ENCODE measurements around the gene NBEAL1.
"Not testable (repeated sequence)": the region's sequence is repeated elsewhere in the genome, so short reads cannot be mapped to it uniquely, and the experiment has no call there.

The NBEAL1 gene

GRCh38 chr2:203135105-203135504 is 120.4 kb downstream of the NBEAL1 start:
- H3K27me3 ChIP-seq (ENCODE audit: low read depth, low read length), result no peaks in the 10 kb centered on the region
- no peak overlapping the region for H2AFZ ChIP-seq (ENCODE audit: low read depth, low read length)
- no peak overlapping the region for H3K4me2 ChIP-seq (ENCODE audit: low read length)
- no peak overlapping the region for H3K27ac ChIP-seq (ENCODE audit: low read length)
- no peaks in the 10 kb centered on the region for H3K4me1 ChIP-seq (ENCODE audit: low read length)
- no peaks in the 10 kb centered on the region for H3K79me2 ChIP-seq (ENCODE audit: low read length)
- no peak for TF ChIP-seq CTCF (IDR thresholded peaks at IDR 0.05; ENCODE audit: low read depth, low read length)
- TF ChIP-seq EZH2phosphoT487 (IDR thresholded peaks at IDR 0.05; ENCODE audit: low read depth), result no peak
- no peaks in the 10 kb centered on the region for H3K9me3 ChIP-seq (ENCODE audit: insufficient read depth, low read length)
- no peaks in the 10 kb centered on the region for H3K36me3 ChIP-seq (replicated peaks; ENCODE audit: low read depth, low read length)
- H4K20me1 ChIP-seq (ENCODE audit: insufficient read depth, low read length), result no peaks in the 10 kb centered on the region
- H3K9ac ChIP-seq (ENCODE audit: low read length), result no peak overlapping the region
- no peak overlapping the region for H3K4me3 ChIP-seq (ENCODE audit: low read length)

GRCh38 chr2:203143391-203143790 is 128.7 kb downstream of the NBEAL1 start:
- Histone ChIP-seq H3K36me3 (replicated peaks; ENCODE audit: low read depth, low read length) (no peaks in the 10 kb centered on the region), H3K4me3 (ENCODE audit: low read length) (no peak overlapping the region), H3K79me2 (ENCODE audit: low read length) (no peaks in the 10 kb centered on the region), H3K4me1 (ENCODE audit: low read length) (no peaks in the 10 kb centered on the region), H3K27ac (ENCODE audit: low read length) (no peak overlapping the region), H3K4me2 (ENCODE audit: low read length) (no peak overlapping the region), H3K9me3 (ENCODE audit: insufficient read depth, low read length) (no peaks in the 10 kb centered on the region), H4K20me1 (ENCODE audit: insufficient read depth, low read length) (no peaks in the 10 kb centered on the region), H2AFZ (ENCODE audit: low read depth, low read length) (no peak overlapping the region), H3K9ac (ENCODE audit: low read length) (no peak overlapping the region), H3K27me3 (ENCODE audit: low read depth, low read length) (no peaks in the 10 kb centered on the region)
- TF ChIP-seq EZH2phosphoT487 (IDR thresholded peaks at IDR 0.05; ENCODE audit: low read depth) (no peak), CTCF (IDR thresholded peaks at IDR 0.05; ENCODE audit: low read depth, low read length) (no peak)

- Histone ChIP-seq H3K27me3 (ENCODE audit: low read depth, low read length) (no peaks in the 10 kb centered on the region), H3K9me3 (ENCODE audit: insufficient read depth, low read length) (no peaks in the 10 kb centered on the region), H3K9ac (ENCODE audit: low read length) (no peak overlapping the region), H3K36me3 (replicated peaks; ENCODE audit: low read depth, low read length) (no peaks in the 10 kb centered on the region), H3K4me2 (ENCODE audit: low read length) (no peak overlapping the region), H2AFZ (ENCODE audit: low read depth, low read length) (no peak overlapping the region), H3K27ac (ENCODE audit: low read length) (no peak overlapping the region), H4K20me1 (ENCODE audit: insufficient read depth, low read length) (no peaks in the 10 kb centered on the region), H3K4me1 (ENCODE audit: low read length) (no peaks in the 10 kb centered on the region), H3K4me3 (ENCODE audit: low read length) (no peak overlapping the region), H3K79me2 (ENCODE audit: low read length) (no peaks in the 10 kb centered on the region)
- no peak for TF ChIP-seq EZH2phosphoT487 (IDR thresholded peaks at IDR 0.05; ENCODE audit: low read depth)
- TF ChIP-seq CTCF (IDR thresholded peaks at IDR 0.05; ENCODE audit: low read depth, low read length), result no peak
These were observed 134.5 kb downstream of the NBEAL1 start for GRCh38 chr2:203149194-203149593.

GRCh38 chr2:203155406-203155805 is 140.7 kb downstream of the NBEAL1 start:
- no peaks in the 10 kb centered on the region for H4K20me1 ChIP-seq (ENCODE audit: insufficient read depth, low read length)
- H3K27ac ChIP-seq (ENCODE audit: low read length), result no peak overlapping the region
- TF ChIP-seq EZH2phosphoT487 (IDR thresholded peaks at IDR 0.05; ENCODE audit: low read depth) (no peak), CTCF (IDR thresholded peaks at IDR 0.05; ENCODE audit: low read depth, low read length) (no peak)
- H3K4me3 ChIP-seq (ENCODE audit: low read length), result no peak overlapping the region
- no peaks in the 10 kb centered on the region for H3K9me3 ChIP-seq (ENCODE audit: insufficient read depth, low read length)
- no peaks in the 10 kb centered on the region for H3K79me2 ChIP-seq (ENCODE audit: low read length)
- H3K9ac ChIP-seq (ENCODE audit: low read length), result no peak overlapping the region
- H3K4me2 ChIP-seq (ENCODE audit: low read length), result no peak overlapping the region
- no peaks in the 10 kb centered on the region for H3K4me1 ChIP-seq (ENCODE audit: low read length)
- H2AFZ ChIP-seq (ENCODE audit: low read depth, low read length), result no peak overlapping the region
- H3K27me3 ChIP-seq (ENCODE audit: low read depth, low read length), result no peaks in the 10 kb centered on the region
- H3K36me3 ChIP-seq (replicated peaks; ENCODE audit: low read depth, low read length), result no peaks in the 10 kb centered on the region

- H3K9ac ChIP-seq (ENCODE audit: low read length), result not testable (repeated sequence)
These were observed 148.0 kb downstream of the NBEAL1 start for GRCh38 chr2:203162722-203163121.

More at GRCh38 chr2:203162722-203163121, 148.0 kb downstream of the NBEAL1 start:
- not testable (repeated sequence) for H3K4me3 ChIP-seq (ENCODE audit: low read length); H3K36me3 ChIP-seq (replicated peaks; ENCODE audit: low read depth, low read length); H3K9me3 ChIP-seq (ENCODE audit: insufficient read depth, low read length); H3K27ac ChIP-seq (ENCODE audit: low read length); H3K79me2 ChIP-seq (ENCODE audit: low read length); H4K20me1 ChIP-seq (ENCODE audit: insufficient read depth, low read length); H2AFZ ChIP-seq (ENCODE audit: low read depth, low read length); H3K27me3 ChIP-seq (ENCODE audit: low read depth, low read length); H3K4me2 ChIP-seq (ENCODE audit: low read length); H3K4me1 ChIP-seq (ENCODE audit: low read length)
